CD4-positive, alpha-beta T cell (primary cell): ENCODE measurements around the gene LIPM. TPM values are rescaled to one million over a fixed set of nuclear protein-coding genes. Genes with fewer than 3 reads are reported as not detected.

Experiments used
- ATAC-seq: fragments of 200-7000 bp; cut with Tn5 transposase; one replicate; pipeline ENCODE4 v1.10.0; 2022; ENCODE audit warnings: mild to moderate bottlenecking; ENCODE audit not compliant: poor library complexity
- CTCF ChIA-PET: fragments of 350-600 bp; sonication (Branson Sonifier 250); formaldehyde crosslinking; loops from one replicate; lab custom pipeline; 2021; ENCODE audit warnings: antibody characterized with exemption, inconsistent platforms; lab: Charles Lee
- POLR2A ChIA-PET: fragments of 350-600 bp; sonication (Branson Sonifier 250); formaldehyde crosslinking; loops from one replicate; lab custom pipeline; 2021; ENCODE audit warnings: antibody characterized with exemption, inconsistent platforms; lab: Charles Lee
- DNase-seq, 14 experiments: peaks; one replicate each; pipeline ENCODE4 v3.0.0-alpha.2; 2013 to 2020; ENCODE audit warnings: mixed read lengths in 2 of 14
- H3K27ac ChIP-seq, 2 donors: one replicate each; pipeline versions ENCODE4 v1.5.1 to v1.7.0; 2013; ENCODE audit warnings: low read length in 2 of 2, low read depth in 1 of 2, mild to moderate bottlenecking in 1 of 2
- H3K27me3 ChIP-seq, 2 experiments: 1 replicate in 1 of 2; 2 replicates in 1 of 2; pipeline versions ENCODE4 v1.6.1 to v1.7.0; 2013; ENCODE audit warnings: low read length in 2 of 2, control low read depth in 1 of 2, mild to moderate bottlenecking in 1 of 2, moderate library complexity in 1 of 2; ENCODE audit not compliant: insufficient read depth in 2 of 2, control insufficient read depth in 1 of 2
- H3K36me3 ChIP-seq: one replicate; pipeline ENCODE4 v1.6.1; 2013; ENCODE audit warnings: low read length, control low read depth; ENCODE audit not compliant: insufficient read depth
- H3K4me1 ChIP-seq: one replicate; pipeline ENCODE4 v1.6.1; 2013; ENCODE audit warnings: low read length, control low read depth; ENCODE audit not compliant: insufficient read depth
- H3K4me3 ChIP-seq: one replicate; pipeline ENCODE4 v1.5.1; 2013; ENCODE audit warnings: mild to moderate bottlenecking, low read length, moderate library complexity
- H3K9me3 ChIP-seq, 2 experiments: 1 replicate in 1 of 2; 2 replicates in 1 of 2; pipeline versions ENCODE4 v1.6.1 to v1.7.0; 2013; ENCODE audit warnings: low read length in 2 of 2, mild to moderate bottlenecking in 2 of 2, control low read depth in 1 of 2, moderate library complexity in 1 of 2; ENCODE audit not compliant: control insufficient read depth in 1 of 2, insufficient read depth in 1 of 2
- H3K27ac Mint-ChIP-seq: one replicate; pipeline ENCODE4 v1.8.0; 2020; ENCODE audit warnings: mixed read lengths
- H3K27me3 Mint-ChIP-seq: one replicate; pipeline ENCODE4 v1.8.0; 2021; ENCODE audit warnings: mixed read lengths
- H3K36me3 Mint-ChIP-seq: one replicate; pipeline ENCODE4 v1.8.0; 2021; ENCODE audit warnings: low read depth, mixed read lengths
- H3K4me1 Mint-ChIP-seq: one replicate; pipeline ENCODE4 v1.8.0; 2021; ENCODE audit warnings: low read depth, mixed read lengths
- H3K4me3 Mint-ChIP-seq: one replicate; pipeline ENCODE4 v1.8.0; 2020; ENCODE audit warnings: mild to moderate bottlenecking, mixed read lengths
- H3K9me3 Mint-ChIP-seq: one replicate; pipeline ENCODE4 v1.8.0; 2020; ENCODE audit warnings: mixed read lengths
- CTCF ChIP-seq: fragments of 200-600 bp; IDR thresholded peaks from one replicate; pipeline ENCODE4 v1.8.0; 2022; ENCODE audit warnings: antibody characterized with exemption, mild to moderate bottlenecking
- intact Hi-C, 2 experiments: fragments of 100-400 bp; cut with DNase I in 1 of 2; cut with micrococcal nuclease in 1 of 2; formaldehyde crosslinking; loops; one replicate each; pipeline versions ENCODE4 v1.15.1 to v1.9.0; 2023 to 2025; cut with DNase I, micrococcal nuclease
- total RNA-seq, 174 experiments: library from RNA in 2 of 174; stranded (reverse) in 2 of 174; gene quantifications; one replicate each; pipeline ENCODE4 v1.2.3 and lab custom pipeline; 2021 to 2026

LIPM gene
- total RNA-seq, 2 experiments from 2014 or later = not detected

- Mint-ChIP-seq H3K36me3 (no peaks in the 10 kb centered on the region), H3K4me3 (no peak overlapping the region), H3K9me3 (no peaks in the 10 kb centered on the region), H3K4me1 (peaks cover 6% of the 10 kb centered on the region), H3K27me3 (no peaks in the 10 kb centered on the region), H3K27ac (no peak overlapping the region)
- no peak overlapping the region for H3K4me3 ChIP-seq
- H3K4me1 ChIP-seq = peaks cover 3% of the 10 kb centered on the region
- H3K9me3 ChIP-seq = no peaks in the 10 kb centered on the region
- no peak for ATAC-seq
- intact Hi-C loops = no loop called here
- TF ChIP-seq CTCF = no peak
- CTCF ChIA-PET = no interaction called here
- no peak overlapping the region for H3K27ac ChIP-seq
- H3K27me3 ChIP-seq = no peaks in the 10 kb centered on the region
- H3K36me3 ChIP-seq = no peaks in the 10 kb centered on the region
- no peak for DNase-seq
- POLR2A ChIA-PET = no interaction called here
These were observed 45.9 kb upstream of the LIPM start for GRCh38 chr10:88756660-88757059.

- intact Hi-C loops = no loop called here
These were observed 43.0 kb upstream of the LIPM start, which contains the start of gene LIPN for GRCh38 chr10:88759366-88760101. TSS of gene LIPN (plus strand) at chr10:88760020. CDS start at chr10:88761406, 1,386 bp downstream.

GRCh38 chr10:88762906-88763305, 39.6 kb upstream of the LIPM start:
- H3K4me1 ChIP-seq = peaks cover 3% of the 10 kb centered on the region
- POLR2A ChIA-PET = no interaction called here
- intact Hi-C loops = no loop called here
- H3K27ac Mint-ChIP-seq = no peak overlapping the region
- no peaks in the 10 kb centered on the region for H3K9me3 ChIP-seq
- H3K9me3 Mint-ChIP-seq = no peaks in the 10 kb centered on the region
- H3K4me3 Mint-ChIP-seq = no peak overlapping the region
- H3K36me3 ChIP-seq = no peaks in the 10 kb centered on the region
- H3K36me3 Mint-ChIP-seq = no peaks in the 10 kb centered on the region
- ATAC-seq (no peak), DNase-seq (no peak)
- no peak overlapping the region for H3K4me3 ChIP-seq
- H3K27me3 Mint-ChIP-seq = no peaks in the 10 kb centered on the region
- peaks cover 6% of the 10 kb centered on the region for H3K4me1 Mint-ChIP-seq
- CTCF ChIA-PET = no interaction called here
- no peak overlapping the region for H3K27ac ChIP-seq
- no peaks in the 10 kb centered on the region for H3K27me3 ChIP-seq
- no peak for TF ChIP-seq CTCF

More at GRCh38 chr10:88759366-88760101, 43.0 kb upstream of the LIPM start, which contains the start of gene LIPN:
- Histone ChIP-seq H3K36me3 (no peaks in the 10 kb centered on the region), H3K27me3 (no peaks in the 10 kb centered on the region), H3K27ac (no peak within 1 kb of the TSS), H3K4me3 (no peak within 1 kb of the TSS), H3K4me1 (peaks cover 3% of the 10 kb centered on the region), H3K9me3 (no peaks in the 10 kb centered on the region)
- TF ChIP-seq CTCF = no peak
- ChIA-PET CTCF (interaction anchor here (0.9 to 1.8 kb wide), 2 partner anchors 12 to 51 kb away, joined by 4 to 7 read pairs; no protein-coding TSS in a partner anchor), POLR2A (interaction anchor here (0.9 kb wide), 1 partner anchor 13 kb away, joined by 3 read pairs; no protein-coding TSS in a partner anchor)
- Mint-ChIP-seq H3K27ac (no peak within 1 kb of the TSS), H3K9me3 (no peaks in the 10 kb centered on the region), H3K27me3 (no peaks in the 10 kb centered on the region), H3K36me3 (no peaks in the 10 kb centered on the region), H3K4me3 (no peak within 1 kb of the TSS), H3K4me1 (peaks cover 6% of the 10 kb centered on the region)
- ATAC-seq (no peak), DNase-seq (peak in 3 of 14 experiments; percentile 23 to 71 (median 62))
